Chondrocyte (in vitro differentiated cells): ENCODE measurements around the gene ACSS3. TPM values are rescaled to one million over a fixed set of nuclear protein-coding genes. Genes with fewer than 3 reads are reported as not detected.

Source experiments
- DNase-seq: peaks from one replicate; pipeline ENCODE4 v3.0.0; 2021; ENCODE audit warnings: mixed read lengths, low spot score
- H3K27ac Mint-ChIP-seq: one replicate; pipeline ENCODE4 v1.8.0; 2021; ENCODE audit warnings: mild to moderate bottlenecking, moderate library complexity, mixed read lengths; ENCODE audit not compliant: unreplicated experiment
- H3K27me3 Mint-ChIP-seq: 2 replicates; pipeline ENCODE4 v1.8.0; 2021; ENCODE audit warnings: low read depth, mixed read lengths
- H3K36me3 Mint-ChIP-seq: 2 replicates; pipeline ENCODE4 v1.8.0; 2021; ENCODE audit warnings: low read depth, mixed read lengths
- H3K4me1 Mint-ChIP-seq: 2 replicates; pipeline ENCODE4 v1.8.0; 2021; ENCODE audit warnings: low read depth, mild to moderate bottlenecking, mixed read lengths
- H3K4me3 Mint-ChIP-seq: one replicate; pipeline ENCODE4 v1.8.0; 2021; ENCODE audit warnings: mild to moderate bottlenecking, moderate library complexity, mixed read lengths; ENCODE audit not compliant: unreplicated experiment
- H3K9me3 Mint-ChIP-seq: 2 replicates; pipeline ENCODE4 v1.8.0; 2021; ENCODE audit warnings: low read depth, mixed read lengths
- CTCF ChIP-seq: fragments of 200-600 bp; sonication (generic); IDR thresholded peaks from 2 replicates; pipeline ENCODE4 v1.5.0; 2021; ENCODE audit warnings: antibody characterized with exemption, mild to moderate bottlenecking, moderate library complexity
- total RNA-seq: library from RNA; stranded (reverse); gene quantifications from 3 replicates; pipeline ENCODE4 v1.2.1, GENCODE V29; 2021

The ACSS3 gene
- total RNA-seq, 1 donor from 2014 or later, result 2.2 TPM

GRCh38 chr12:81270385-81270784, 192.5 kb downstream of the ACSS3 start:
- H3K36me3 Mint-ChIP-seq, result no peaks in the 10 kb centered on the region
- H3K4me1 Mint-ChIP-seq, result no peaks in the 10 kb centered on the region
- no peak for DNase-seq

DNA sequence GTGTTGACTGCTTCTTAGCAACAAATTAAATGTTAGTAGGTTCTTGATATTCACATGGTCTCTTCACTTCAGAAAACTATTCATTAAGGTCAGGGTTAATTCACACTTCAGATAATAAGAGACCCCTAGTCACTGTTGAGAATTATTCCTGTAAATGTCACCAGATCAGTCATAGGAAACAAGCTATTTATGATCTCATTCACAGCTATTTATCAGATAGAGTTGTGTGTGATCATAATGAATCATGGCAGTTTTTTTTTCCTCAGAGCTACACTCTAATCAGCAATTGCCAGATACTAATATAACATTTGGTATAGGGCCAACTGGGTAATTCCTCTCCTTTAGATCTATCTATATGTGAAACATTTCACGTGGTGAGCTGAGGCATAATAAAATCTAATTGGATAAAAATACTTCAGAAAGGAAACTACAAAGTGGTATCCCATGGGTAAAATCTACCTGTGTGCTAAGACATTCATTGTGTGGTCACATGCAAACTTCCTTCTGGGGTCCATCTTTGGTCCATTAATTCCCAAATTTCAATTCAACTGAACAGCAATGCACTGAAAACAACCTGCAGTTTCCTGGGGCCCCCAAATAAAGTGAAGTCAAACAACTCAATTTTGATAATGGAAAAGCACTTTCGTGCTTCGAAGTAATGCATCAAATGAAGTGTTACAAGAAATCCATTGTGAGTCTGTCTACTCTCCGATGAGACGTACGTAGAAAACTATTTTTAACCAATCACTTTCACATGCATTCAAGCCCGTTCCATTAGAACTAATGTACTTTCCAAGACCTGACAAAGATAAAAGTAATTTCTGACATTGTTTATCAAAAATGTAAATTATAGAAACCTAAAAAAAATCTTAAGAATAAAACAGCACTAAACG, 197.0 kb downstream of the ACSS3 start:
- no peaks in the 10 kb centered on the region for H3K9me3 Mint-ChIP-seq
- TF ChIP-seq CTCF, result no peak
- H3K4me3 Mint-ChIP-seq, result no peak overlapping the region
- DNase-seq, result no peak
- H3K36me3 Mint-ChIP-seq, result no peaks in the 10 kb centered on the region
- H3K4me1 Mint-ChIP-seq, result no peaks in the 10 kb centered on the region
- peaks cover 6% of the 10 kb centered on the region for H3K27me3 Mint-ChIP-seq
- no peak overlapping the region for H3K27ac Mint-ChIP-seq

More at GRCh38 chr12:81270385-81270784, 192.5 kb downstream of the ACSS3 start:
- Mint-ChIP-seq H3K4me3 (no peak overlapping the region), H3K27me3 (peaks cover 6% of the 10 kb centered on the region), H3K27ac (no peak overlapping the region), H3K9me3 (peaks cover 3% of the 10 kb centered on the region)
- TF ChIP-seq CTCF, result no peak

DNA sequence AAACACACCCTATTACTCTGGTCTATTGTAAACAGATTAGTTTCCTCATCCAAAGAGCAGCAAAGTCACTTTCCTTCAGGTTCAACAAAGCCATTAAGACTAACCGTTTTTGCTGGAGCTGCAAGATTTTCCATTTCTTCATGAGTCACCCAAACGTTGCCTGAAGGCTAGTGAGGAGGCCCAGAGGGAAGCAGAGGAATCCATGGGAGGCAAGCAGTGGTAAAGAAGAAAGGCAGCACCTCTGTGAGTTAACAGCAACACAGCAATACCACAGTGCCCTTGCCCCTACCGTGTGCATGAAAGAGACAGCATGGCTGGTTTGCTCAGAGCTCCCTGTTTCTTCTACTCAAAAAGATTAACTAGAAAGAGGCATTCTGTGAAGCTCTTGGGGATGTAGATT, 206.3 kb downstream of the ACSS3 start:
- Mint-ChIP-seq H3K36me3 (no peaks in the 10 kb centered on the region), H3K4me1 (no peaks in the 10 kb centered on the region), H3K9me3 (no peaks in the 10 kb centered on the region), H3K27ac (no peak overlapping the region), H3K27me3 (peaks cover 14% of the 10 kb centered on the region), H3K4me3 (no peak overlapping the region)
- DNase-seq, result no peak
- TF ChIP-seq CTCF, result no peak

GRCh38 chr12:81288651-81289050, 210.8 kb downstream of the ACSS3 start:
- TF ChIP-seq CTCF, result no peak
- Mint-ChIP-seq H3K4me3 (no peak overlapping the region), H3K9me3 (peaks cover under 1% of the 10 kb centered on the region), H3K27me3 (peaks cover 7% of the 10 kb centered on the region), H3K36me3 (no peaks in the 10 kb centered on the region), H3K27ac (no peak overlapping the region), H3K4me1 (no peaks in the 10 kb centered on the region)
- no peak for DNase-seq

DNA sequence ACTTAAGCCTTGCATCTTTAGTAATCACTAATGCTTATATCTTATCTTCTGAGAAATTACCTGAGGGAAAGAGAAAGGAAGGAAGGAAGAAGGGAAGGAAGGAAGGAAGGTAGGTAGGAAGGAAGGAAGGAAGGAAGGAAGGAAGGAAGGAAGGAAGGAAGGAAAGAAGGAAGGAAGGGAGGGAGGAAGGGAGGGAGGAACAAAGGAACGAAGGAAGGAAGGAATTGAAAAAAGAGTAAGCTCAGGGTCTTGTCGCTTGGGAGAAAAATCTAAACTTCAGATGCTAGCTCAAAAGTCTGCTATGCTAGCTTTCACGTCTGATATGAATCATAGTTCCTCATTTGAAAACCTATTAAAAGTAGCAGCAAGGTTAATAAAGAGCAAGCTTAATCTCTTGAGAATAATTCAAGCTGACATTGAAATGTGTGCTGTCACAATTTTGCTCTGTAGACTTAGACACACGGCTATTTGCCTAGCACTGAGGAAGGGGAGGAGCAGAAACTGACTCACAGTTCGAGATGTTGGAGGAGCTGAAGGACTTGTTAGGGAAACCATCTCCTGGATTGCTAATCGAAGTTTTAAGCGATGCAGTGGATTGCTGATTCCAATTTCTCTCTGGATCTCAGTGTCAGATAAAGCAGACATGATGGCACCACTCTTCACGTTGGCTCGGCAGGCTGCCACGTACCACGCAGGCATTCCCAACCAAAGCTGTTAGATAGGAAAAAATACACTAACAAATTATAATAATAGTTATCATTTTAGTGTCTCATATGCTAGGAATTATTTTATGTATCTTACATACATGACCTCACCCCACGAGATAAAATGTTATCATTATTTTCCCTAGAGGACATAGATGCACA, 216.7 kb downstream of the ACSS3 start:
- DNase-seq, result no peak
- Mint-ChIP-seq H3K27ac (no peak overlapping the region), H3K9me3 (peaks cover 3% of the 10 kb centered on the region), H3K4me1 (peaks cover 2% of the 10 kb centered on the region), H3K27me3 (peaks cover 4% of the 10 kb centered on the region), H3K36me3 (no peaks in the 10 kb centered on the region), H3K4me3 (no peak overlapping the region)
- no peak for TF ChIP-seq CTCF
